AG20443 (cell line): ENCODE measurements around the gene GNAQ.
"Not testable (repeated sequence)": the region's sequence is repeated elsewhere in the genome, so short reads cannot be mapped to it uniquely, and the experiment has no call there.

Source experiments
- DNase-seq: peaks from one replicate; pipeline ENCODE4 v3.0.0; 2012; ENCODE audit warnings: low spot score, mixed read lengths

The GNAQ gene

GRCh38 chr9:77690723-77691122 lies 340.9 kb downstream of the GNAQ start:
- not testable (repeated sequence) for DNase-seq

- not testable (repeated sequence) for DNase-seq
These were observed 341.5 kb downstream of the GNAQ start for GRCh38 chr9:77690119-77690518.

GRCh38 chr9:77687737-77688136 lies 343.9 kb downstream of the GNAQ start:
- not testable (repeated sequence) for DNase-seq

- DNase-seq, result no peak
These were observed 351.0 kb downstream of the GNAQ start for GRCh38 chr9:77680581-77680980.

- no peak for DNase-seq
These were observed 351.8 kb downstream of the GNAQ start for GRCh38 chr9:77679661-77680368.

GRCh38 chr9:77679088-77679487 lies 352.5 kb downstream of the GNAQ start:
- no peak for DNase-seq

GRCh38 chr9:77677957-77678535 lies 353.6 kb downstream of the GNAQ start:
- DNase-seq, result no peak

- DNase-seq, result no peak
These were observed 354.2 kb downstream of the GNAQ start for GRCh38 chr9:77677397-77677796.

GRCh38 chr9:77673941-77674791 lies 357.4 kb downstream of the GNAQ start:
- DNase-seq, result no peak

GRCh38 chr9:77672183-77672582 lies 359.4 kb downstream of the GNAQ start:
- no peak for DNase-seq

- DNase-seq, result no peak
These were observed 364.5 kb downstream of the GNAQ start for GRCh38 chr9:77667151-77667550.
